ENCODE measurements around the gene PAX7. TPM values are rescaled to one million over a fixed set of nuclear protein-coding genes. Genes with fewer than 3 reads are reported as not detected.

PAX7 gene
- polyA plus RNA-seq, 1 of the 3 experiments (the other 2 are of a cell fraction): not detected

DNA sequence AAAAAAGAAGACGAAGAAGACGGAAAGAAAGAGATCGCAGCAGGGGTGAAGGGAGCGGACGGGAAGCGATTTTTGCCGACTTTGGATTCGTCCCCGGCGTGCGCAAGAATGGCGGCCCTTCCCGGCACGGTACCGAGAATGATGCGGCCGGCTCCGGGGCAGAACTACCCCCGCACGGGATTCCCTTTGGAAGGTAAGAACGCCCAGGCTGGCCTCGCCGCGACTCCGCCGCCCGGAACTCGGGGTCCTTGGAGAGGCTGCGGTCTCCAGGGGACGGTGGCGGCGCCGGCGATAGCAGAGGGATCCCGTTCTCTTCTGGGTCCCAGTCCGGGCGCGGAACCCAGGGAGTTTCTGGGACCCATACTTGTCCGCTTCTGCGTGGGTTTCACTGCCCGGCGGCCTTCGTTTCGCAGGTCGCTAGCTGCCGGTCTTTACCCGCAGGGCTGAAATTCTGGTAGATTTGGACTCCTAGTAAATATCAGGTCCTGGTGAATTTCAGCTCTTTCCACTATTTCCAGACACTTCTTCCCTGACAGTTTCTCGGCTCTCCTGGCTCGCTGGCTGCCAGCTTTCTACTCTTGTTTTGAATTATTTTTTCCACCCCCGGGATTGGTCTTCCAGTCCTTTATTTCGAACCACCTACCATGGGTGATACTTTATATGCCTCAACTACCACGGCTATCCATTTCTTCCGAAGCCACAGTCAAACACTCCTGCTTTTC is 1.0 kb downstream of the PAX7 start:
- Histone ChIP-seq H3K27ac (ENCODE audit: low read depth in 2 of 2, low read length in 1 of 2) (no peak overlapping the region), H3K36me3 (replicated peaks in 1 of 2; ENCODE audit: control insufficient read depth in 1 of 2, insufficient read depth in 2 of 2, low read length in 1 of 2) (no peaks in the 10 kb centered on the region), H3K9ac (no peak overlapping the region), H3K4me3 (ENCODE audit: low read depth in 2 of 2, low read length in 1 of 2) (no peak overlapping the region), H2AFZ (ENCODE audit: low read depth) (no peak overlapping the region), H3K79me2 (ENCODE audit: insufficient read depth) (no peaks in the 10 kb centered on the region), H4K20me1 (ENCODE audit: insufficient read depth) (no peaks in the 10 kb centered on the region), H3K9me3 (no peaks in the 10 kb centered on the region), H3F3A (replicated peaks; ENCODE audit: insufficient read depth) (no peaks in the 10 kb centered on the region), H3K4me1 (ENCODE audit: control insufficient read depth in 1 of 2, insufficient read depth in 2 of 2, low read depth in 1 of 2, low read length in 1 of 2) (no peaks in the 10 kb centered on the region), H3K4me2 (no peak overlapping the region), H3K9me2 (no peaks in the 10 kb centered on the region), H3K27me3 (ENCODE audit: insufficient read depth) (peaks cover 84% of the 10 kb centered on the region)
- CTCF ChIA-PET: interaction anchor here (5.1 kb wide), 1 partner anchor 34 kb away, joined by 23 read pairs; no protein-coding TSS in a partner anchor
- DNase-seq: peak; percentile 57
- TF ChIP-seq, protein P1, sequence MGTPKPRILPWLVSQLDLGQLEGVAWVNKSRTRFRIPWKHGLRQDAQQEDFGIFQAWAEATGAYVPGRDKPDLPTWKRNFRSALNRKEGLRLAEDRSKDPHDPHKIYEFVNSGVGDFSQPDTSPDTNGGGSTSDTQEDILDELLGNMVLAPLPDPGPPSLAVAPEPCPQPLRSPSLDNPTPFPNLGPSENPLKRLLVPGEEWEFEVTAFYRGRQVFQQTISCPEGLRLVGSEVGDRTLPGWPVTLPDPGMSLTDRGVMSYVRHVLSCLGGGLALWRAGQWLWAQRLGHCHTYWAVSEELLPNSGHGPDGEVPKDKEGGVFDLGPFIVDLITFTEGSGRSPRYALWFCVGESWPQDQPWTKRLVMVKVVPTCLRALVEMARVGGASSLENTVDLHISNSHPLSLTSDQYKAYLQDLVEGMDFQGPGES (IDR thresholded peaks at IDR 0.05; ENCODE audit: low read depth, low read length): no peak
- TF ChIP-seq TCF12 (IDR thresholded peaks at IDR 0.05): no peak
- no peak for TF ChIP-seq EP300 (IDR thresholded peaks at IDR 0.05; ENCODE audit: borderline replicate concordance in 1 of 2, low read depth in 1 of 2, low read length in 1 of 2)
- TF ChIP-seq SMC3 (IDR thresholded peaks at IDR 0.05; ENCODE audit: low read depth, low read length): no peak
- no peak for TF ChIP-seq POLR2AphosphoS5 (IDR thresholded peaks at IDR 0.05; ENCODE audit: low read depth, low read length)
- TF ChIP-seq, protein P2, sequence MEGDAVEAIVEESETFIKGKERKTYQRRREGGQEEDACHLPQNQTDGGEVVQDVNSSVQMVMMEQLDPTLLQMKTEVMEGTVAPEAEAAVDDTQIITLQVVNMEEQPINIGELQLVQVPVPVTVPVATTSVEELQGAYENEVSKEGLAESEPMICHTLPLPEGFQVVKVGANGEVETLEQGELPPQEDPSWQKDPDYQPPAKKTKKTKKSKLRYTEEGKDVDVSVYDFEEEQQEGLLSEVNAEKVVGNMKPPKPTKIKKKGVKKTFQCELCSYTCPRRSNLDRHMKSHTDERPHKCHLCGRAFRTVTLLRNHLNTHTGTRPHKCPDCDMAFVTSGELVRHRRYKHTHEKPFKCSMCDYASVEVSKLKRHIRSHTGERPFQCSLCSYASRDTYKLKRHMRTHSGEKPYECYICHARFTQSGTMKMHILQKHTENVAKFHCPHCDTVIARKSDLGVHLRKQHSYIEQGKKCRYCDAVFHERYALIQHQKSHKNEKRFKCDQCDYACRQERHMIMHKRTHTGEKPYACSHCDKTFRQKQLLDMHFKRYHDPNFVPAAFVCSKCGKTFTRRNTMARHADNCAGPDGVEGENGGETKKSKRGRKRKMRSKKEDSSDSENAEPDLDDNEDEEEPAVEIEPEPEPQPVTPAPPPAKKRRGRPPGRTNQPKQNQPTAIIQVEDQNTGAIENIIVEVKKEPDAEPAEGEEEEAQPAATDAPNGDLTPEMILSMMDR (IDR thresholded peaks at IDR 0.05): no peak
- no peak for TF ChIP-seq FOSL2 (IDR thresholded peaks at IDR 0.05; ENCODE audit: borderline replicate concordance, low read depth)
- 7% methylated on average over 25 of the region's 53 CpGs for WGBS (ENCODE audit: low lambda C conversion rate)
- POLR2A ChIA-PET: no interaction called here

DNA sequence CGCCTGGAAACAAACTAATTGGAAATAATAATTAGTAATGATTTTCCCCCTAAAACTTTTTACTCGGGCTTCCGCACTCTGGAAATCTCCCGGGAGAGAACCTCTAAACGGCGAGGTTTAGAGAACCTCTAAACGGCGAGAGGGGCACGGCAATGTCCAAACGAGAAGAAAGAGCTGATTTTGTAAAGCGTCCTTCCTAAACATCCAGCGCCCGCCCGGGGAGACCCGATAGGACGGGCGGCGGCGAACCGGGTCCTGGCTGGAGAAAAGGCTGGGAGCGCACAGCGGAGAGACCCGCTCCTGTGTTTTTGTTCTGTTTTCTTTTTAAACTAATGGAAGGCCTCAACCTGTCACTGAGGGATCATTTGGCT is 1.6 kb downstream of the PAX7 start:
- WGBS (ENCODE audit: low lambda C conversion rate): 5% methylated on average over 23 of the region's 23 CpGs
- H2AFZ ChIP-seq (ENCODE audit: low read depth): no peak overlapping the region
- H3K27me3 ChIP-seq (ENCODE audit: insufficient read depth): peaks cover 87% of the 10 kb centered on the region
- ChIA-PET CTCF (interaction anchor here (1.2 to 5.1 kb wide), 2 partner anchors 35 to 51 kb away, joined by 5 to 23 read pairs; no protein-coding TSS in a partner anchor), POLR2A (no interaction called here)
- H3K27ac ChIP-seq (ENCODE audit: low read depth in 2 of 2, low read length in 1 of 2): no peak overlapping the region
- H3K9me2 ChIP-seq: no peaks in the 10 kb centered on the region
- H3F3A ChIP-seq (replicated peaks; ENCODE audit: insufficient read depth): no peaks in the 10 kb centered on the region
- no peaks in the 10 kb centered on the region for H3K36me3 ChIP-seq (replicated peaks in 1 of 2; ENCODE audit: control insufficient read depth in 1 of 2, insufficient read depth in 2 of 2, low read length in 1 of 2)
- no peaks in the 10 kb centered on the region for H3K79me2 ChIP-seq (ENCODE audit: insufficient read depth)
- H4K20me1 ChIP-seq (ENCODE audit: insufficient read depth): no peaks in the 10 kb centered on the region
- no peak overlapping the region for H3K9ac ChIP-seq
- no peak overlapping the region for H3K4me2 ChIP-seq
- no peaks in the 10 kb centered on the region for H3K9me3 ChIP-seq
- peak; percentile 44 for DNase-seq
- H3K4me1 ChIP-seq (ENCODE audit: control insufficient read depth in 1 of 2, insufficient read depth in 2 of 2, low read depth in 1 of 2, low read length in 1 of 2): no peaks in the 10 kb centered on the region
- H3K4me3 ChIP-seq (ENCODE audit: low read depth in 2 of 2, low read length in 1 of 2): no peak overlapping the region
- TF ChIP-seq EZH2phosphoT487 (IDR thresholded peaks at IDR 0.05; ENCODE audit: borderline replicate concordance, low read depth) (peak; percentile 95; the same call in 1 of the 2 replicates), NRF1 (IDR thresholded peaks at IDR 0.05; ENCODE audit: low read depth, low read length) (no peak)

Data from SK-N-SH (cell line).